NCI-H1048 (cell line): ENCODE data around the gene PPFIBP1.
"Not testable (repeated sequence)": the region's sequence is repeated elsewhere in the genome, so short reads cannot be mapped to it uniquely, and the experiment has no call there.

Source experiments
- DNase-seq: peaks from one replicate; lab custom pipeline; 2025; lab: John Stamatoyannopoulos, UW

Gene PPFIBP1

GRCh38 chr12:27542628-27543027, 18.6 kb downstream of the PPFIBP1 start:
- no peak for DNase-seq

DNA sequence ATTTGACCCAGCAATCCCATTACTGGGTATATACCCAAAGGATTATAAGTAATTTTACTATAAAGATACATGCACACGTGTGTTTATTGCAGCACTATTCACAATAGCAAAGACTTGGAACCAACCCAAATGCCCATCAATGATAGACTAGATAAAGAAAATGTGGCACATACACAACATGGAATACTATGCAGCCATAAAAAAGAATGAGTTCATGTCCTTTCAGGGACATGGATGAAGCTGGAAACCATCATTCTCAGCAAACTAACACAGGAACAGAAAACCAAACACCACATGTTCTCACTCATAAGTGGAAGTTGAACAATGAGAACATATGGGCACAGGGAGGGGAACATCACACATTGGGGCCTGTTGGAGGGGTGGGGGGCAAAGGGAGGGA, 20.9 kb downstream of the PPFIBP1 start:
- not testable (repeated sequence) for DNase-seq

DNA sequence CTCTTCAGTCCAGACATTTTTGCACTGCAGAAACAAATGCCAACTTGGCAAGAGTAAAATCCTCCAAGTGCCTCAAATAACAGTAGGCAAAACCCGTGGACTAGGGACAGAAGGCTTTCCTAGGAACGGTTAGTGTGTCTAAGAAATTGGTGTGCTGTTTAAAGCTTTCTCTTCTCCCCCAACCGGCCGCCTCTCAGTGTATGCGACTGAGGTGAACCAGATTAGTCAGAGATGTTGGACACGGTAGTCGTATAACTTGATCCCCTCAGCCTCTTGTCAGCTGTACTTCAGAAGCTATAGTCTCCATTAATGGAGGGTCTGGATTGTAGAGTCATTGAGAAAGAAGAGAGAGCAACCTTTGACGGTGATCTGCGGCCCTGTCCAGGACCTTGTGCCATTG, 21.7 kb downstream of the PPFIBP1 start:
- DNase-seq, result no peak

DNA sequence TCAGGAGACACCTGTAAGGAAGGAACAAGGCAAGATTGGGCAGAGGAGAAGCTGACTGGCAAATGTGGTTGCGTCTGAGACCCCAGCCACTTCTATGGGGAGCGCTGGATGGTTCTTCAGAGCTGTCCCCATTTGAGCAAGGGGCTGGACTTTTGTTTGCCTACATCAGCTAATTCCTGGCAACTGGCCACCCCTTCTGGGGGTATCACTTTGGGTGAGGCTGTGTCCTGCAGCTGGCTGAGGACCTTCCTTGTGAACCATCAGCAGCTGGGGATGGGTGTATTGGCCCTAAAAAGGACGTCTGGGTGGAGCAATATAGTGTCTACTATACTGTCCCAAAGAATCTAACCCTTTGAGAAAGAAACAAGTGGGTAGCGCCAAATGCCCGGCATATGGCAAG, 23.6 kb downstream of the PPFIBP1 start:
- DNase-seq, result no peak

GRCh38 chr12:27548301-27549199, 24.5 kb downstream of the PPFIBP1 start:
- no peak for DNase-seq

- no peak for DNase-seq
Measured at GRCh38 chr12:27549236-27549800, 25.3 kb downstream of the PPFIBP1 start.

DNA sequence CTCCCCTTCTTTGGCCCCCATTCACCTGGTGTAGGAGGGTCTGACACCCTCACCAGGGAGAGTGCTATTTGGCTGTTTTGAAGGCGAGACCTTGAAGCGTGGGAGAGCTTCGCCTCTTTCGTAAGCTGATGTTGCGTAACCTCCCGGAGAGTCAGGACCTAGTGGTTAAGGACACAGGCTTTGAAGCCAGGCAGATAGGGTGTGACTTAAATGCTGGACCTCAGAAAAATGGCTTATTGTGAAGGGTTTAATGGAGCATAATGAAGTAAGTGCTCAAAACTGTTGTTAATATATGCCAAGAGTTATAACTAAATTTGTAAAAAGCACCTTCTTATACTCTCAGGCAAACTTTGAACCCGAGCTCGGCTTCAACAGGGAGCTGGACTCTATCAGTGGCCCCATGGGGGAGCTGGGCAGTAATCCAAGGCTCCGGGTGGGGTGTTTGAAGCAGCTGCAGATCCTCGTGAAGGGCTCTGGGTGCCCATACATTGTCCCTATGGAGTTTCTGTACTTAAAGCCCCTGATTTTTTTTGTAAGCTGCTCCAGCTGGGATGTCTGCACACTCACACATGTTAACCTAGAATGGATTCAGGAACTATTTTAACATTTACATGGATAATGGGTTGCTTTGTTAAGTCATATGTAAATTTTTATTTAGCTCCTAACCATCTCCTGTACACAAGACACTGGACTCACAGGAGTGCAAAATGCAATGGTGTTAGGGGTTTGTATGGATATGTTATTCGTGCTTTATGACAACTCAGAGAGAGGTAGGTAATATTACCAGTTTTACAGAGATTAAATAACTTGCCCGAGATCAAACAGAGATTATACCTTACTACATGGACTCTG, 26.0 kb downstream of the PPFIBP1 start:
- DNase-seq, result no peak

- no peak for DNase-seq
Measured at GRCh38 chr12:27550653-27550975, 26.6 kb downstream of the PPFIBP1 start.

DNA sequence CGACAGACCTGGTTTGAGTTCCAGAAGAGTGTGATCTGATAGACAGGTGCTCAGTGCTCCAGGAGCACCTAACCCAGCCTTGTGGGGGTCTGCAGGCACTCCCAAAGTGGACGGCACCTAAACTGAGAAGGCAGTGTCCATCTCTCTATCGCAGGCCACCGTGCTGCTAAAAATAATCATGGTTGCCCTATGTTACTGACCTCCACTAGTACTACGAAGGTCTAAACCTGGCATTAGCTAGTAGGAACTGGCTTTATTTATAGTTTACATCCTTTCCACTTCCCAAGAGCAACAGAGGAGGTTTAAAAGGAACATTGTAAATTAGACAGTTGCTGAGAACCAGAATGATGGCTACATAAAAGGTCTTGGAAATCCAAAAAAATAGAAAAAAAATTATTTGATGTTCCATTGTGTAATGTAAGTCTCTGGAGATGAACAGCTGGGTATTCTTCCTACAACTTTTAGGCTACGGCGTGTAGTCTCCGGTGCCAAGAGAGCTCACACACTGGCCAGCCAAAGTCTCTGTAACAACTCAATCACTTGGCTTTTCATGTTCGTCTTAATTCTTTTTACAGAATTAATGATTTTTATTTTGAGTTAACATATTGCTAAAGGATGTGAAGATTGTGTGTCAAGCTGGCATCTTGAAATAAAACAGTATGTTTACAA, 27.3 kb downstream of the PPFIBP1 start:
- no peak for DNase-seq

- no peak for DNase-seq
Measured at GRCh38 chr12:27552235-27552634, 28.2 kb downstream of the PPFIBP1 start.

- DNase-seq, result no peak
Measured at GRCh38 chr12:27552886-27553560, 29.0 kb downstream of the PPFIBP1 start.

DNA sequence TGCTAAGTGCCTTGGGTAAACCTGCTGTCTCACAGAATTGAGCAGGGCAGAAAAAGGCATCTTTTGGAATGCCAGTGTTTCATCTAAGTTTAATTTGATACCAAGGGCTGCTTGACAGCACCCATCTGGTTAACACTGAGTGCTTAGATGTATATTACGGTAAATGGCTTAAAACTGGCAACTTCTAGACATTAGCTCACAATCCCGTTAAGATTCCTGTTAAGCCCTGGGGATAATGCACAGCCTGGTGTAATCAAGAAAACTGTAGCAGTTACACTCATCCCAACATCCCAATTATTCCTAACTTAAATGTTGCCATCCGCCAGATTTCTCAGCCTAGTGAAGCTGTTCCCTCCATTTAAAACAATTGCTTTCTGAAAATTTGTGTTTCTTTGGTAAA, 29.9 kb downstream of the PPFIBP1 start:
- no peak for DNase-seq

GRCh38 chr12:27554421-27555186, 30.6 kb downstream of the PPFIBP1 start:
- no peak for DNase-seq

DNA sequence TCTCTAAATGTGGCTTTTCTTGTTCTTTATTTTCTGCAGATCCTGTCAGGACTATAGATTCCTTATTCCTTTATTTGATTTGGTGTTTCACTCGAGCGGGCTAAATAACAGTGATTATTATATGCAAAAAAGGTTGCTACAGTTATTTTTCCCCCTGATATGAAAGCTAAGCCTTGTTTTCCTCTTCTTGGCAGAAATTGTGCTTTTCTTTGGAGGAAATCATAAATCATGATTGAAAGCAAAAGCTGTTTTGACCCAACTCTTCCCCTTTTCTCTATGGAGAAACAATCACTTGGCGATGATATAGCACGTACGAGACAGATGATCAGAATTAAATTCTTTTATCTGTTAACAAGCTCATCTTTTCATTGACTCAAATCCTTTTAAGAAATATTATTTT, 31.4 kb downstream of the PPFIBP1 start:
- peak; percentile 28 for DNase-seq

- no peak for DNase-seq
Measured at GRCh38 chr12:27555925-27556778, 32.1 kb downstream of the PPFIBP1 start.

DNA sequence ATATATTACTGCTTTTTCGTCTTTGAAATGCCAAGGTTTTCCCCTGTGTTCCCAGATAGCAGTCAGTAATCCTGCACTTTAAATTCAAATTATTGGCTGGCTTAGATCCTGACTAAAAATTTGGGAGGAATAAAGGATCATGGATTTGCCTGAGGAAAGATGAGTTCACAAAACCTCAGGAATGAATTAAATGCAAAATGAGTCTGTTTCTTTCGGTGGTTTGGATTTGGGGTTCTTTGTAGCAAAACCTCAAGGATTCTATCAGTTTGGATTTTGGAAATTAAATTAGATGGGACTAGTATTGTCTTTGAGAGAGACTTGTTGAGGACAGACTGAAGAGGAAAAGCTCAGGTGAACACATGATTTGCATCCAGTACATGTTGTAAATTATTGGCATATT, 36.1 kb downstream of the PPFIBP1 start:
- no peak for DNase-seq

DNA sequence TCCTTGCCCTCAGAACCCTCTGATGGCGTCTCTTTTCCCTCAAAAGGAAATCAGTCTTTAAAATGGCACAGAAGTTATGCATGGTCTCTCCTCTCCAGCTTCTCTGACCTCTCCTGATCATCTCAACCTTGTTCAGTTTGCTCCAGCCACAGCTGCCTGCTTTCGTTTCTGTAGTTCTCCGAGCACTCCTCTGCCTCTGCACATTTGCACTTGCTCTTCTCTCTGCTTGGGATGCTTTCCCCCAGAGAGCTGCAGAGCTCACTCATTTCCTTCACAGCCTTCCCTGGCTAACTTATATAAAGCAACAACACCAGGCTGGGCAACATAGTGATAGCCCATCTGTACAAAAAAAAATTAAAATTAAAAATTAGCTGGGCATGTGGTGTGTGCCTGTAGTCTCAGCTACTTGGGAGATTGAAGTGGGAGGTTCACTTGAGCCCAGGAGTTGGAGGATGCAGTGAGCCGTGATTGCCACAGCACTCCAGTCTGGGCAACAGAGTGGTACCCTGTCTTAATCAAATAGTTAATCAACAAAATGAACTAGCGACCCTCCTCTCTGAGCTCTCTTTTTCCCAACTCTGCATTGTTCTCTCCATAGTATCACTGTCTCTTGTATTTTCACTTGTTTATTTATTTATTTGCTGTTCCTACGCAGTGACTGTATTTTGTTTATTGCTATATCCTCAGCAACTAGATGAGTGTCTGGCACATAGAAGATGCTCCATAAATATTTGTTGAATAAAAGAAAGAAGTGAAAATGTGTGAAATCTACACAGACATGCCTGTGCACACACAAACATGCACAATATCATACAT, 37.7 kb downstream of the PPFIBP1 start:
- DNase-seq, result no peak

DNA sequence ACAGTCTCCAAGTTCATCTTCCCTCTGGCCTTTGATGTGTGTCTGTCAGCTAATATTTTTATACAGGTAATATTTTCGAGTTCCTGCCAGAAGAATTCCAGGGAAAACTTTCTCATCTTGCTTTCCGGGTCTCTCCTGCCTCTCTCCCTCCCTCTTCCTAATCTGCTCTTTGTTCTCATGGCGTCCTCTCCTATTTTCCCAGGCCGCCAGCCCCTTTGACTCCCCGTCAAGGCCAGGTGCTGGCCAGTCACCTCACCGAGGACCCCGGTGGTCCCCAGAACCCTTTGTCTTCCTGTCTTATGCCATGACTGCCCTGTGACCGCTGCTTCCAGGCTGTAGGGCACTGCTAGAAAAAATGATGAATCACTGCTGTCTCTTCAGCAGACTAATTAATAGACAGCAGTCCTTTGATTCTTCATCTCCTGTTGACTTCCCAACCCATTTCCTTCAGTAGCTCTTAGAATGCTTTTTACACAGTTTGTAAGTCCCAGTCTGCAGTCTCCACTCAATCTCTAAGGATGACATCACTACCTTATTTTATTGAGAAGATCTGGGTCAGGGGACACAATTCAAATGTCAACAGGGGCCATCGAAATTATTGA, 40.7 kb downstream of the PPFIBP1 start:
- no peak for DNase-seq

GRCh38 chr12:27566159-27566558, 42.2 kb downstream of the PPFIBP1 start:
- DNase-seq, result no peak
